NCI-H524 treated with DMSO at 0.1 percent for 48 hours (cell line): Measurements from ENCODE around the gene HNRNPK.

Source experiments
- DNase-seq: peaks from one replicate; lab custom pipeline; 2025; lab: John Stamatoyannopoulos, UW

HNRNPK gene

GRCh38 chr9:83932851-83933250 is 47.2 kb downstream of the HNRNPK start:
- DNase-seq, result no peak

GRCh38 chr9:83932011-83932410 is 48.0 kb downstream of the HNRNPK start:
- no peak for DNase-seq

DNA sequence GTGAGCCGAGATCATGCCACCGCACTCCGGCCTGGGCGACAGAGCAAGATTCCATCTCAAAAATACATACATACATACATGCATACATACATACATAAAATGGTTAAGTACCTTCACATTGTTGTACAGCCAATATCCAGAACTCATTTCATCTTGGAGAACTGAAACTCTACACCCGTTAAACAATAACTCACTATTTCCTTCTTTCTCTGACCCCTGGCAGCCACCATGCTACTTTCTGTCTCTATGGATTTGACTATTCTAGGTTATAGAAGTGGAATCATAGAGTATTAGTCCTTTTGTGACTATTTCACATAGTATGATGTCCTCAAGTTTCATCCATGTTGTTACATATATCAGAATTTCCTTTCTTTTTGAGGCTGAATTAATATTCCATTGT is 49.1 kb downstream of the HNRNPK start:
- no peak for DNase-seq

DNA sequence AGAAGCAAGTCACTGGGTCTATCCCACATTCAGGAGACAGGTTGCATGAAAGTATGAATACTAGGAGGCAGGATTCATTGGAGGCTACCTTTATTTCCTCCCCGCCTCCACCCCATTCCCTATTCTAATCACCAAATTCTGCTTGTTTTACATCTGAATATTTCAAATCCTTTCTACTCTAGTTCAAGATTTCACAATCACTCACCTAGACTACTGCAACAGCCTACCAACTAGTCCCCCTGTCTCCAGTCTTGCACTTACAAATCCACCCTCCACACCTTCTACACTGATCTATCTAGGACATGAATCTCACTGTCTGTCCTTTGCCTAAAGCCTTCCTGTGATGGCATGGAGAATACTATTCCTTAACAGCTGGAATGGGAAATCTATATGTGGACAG is 52.4 kb downstream of the HNRNPK start:
- DNase-seq, result no peak

GRCh38 chr9:83920927-83921707 is 58.9 kb downstream of the HNRNPK start, which contains the start of gene KIF27:
Gene KIF27, minus strand, starts transcription at chr9:83921432. Its CDS starts 5,841 bp downstream, at chr9:83915591.
- DNase-seq, result peak; percentile 22

- DNase-seq, result no peak
Measured at GRCh38 chr9:83920469-83920926, 59.5 kb downstream of the HNRNPK start.

- DNase-seq, result no peak
Measured at GRCh38 chr9:83919111-83919510, 60.9 kb downstream of the HNRNPK start.
